HFFc6 (cell line): ENCODE data around the gene CTNNA3. TPM values are rescaled to one million over a fixed set of nuclear protein-coding genes. Genes with fewer than 3 reads are reported as not detected.
"Not testable (repeated sequence)": the region's sequence is repeated elsewhere in the genome, so short reads cannot be mapped to it uniquely, and the experiment has no call there.

Experiments used
- DNase-seq: peaks from one replicate; pipeline ENCODE4 v3.0.0-alpha.2; 2018
- H3K27ac Mint-ChIP-seq: 2 replicates; pipeline ENCODE4 v1.8.0; 2020; ENCODE audit warnings: mild to moderate bottlenecking, mixed read lengths
- H3K27me3 Mint-ChIP-seq: 2 replicates; pipeline ENCODE4 v1.8.0; 2021; ENCODE audit warnings: mild to moderate bottlenecking, moderate library complexity, mixed read lengths; ENCODE audit not compliant: insufficient read depth
- H3K36me3 Mint-ChIP-seq: 2 replicates; pipeline ENCODE4 v1.8.0; 2021; ENCODE audit warnings: low read depth, mixed read lengths
- H3K4me1 Mint-ChIP-seq: 2 replicates; pipeline ENCODE4 v1.8.0; 2020; ENCODE audit warnings: low read depth, mixed read lengths
- H3K4me3 Mint-ChIP-seq: 2 replicates; pipeline ENCODE4 v1.8.0; 2020; ENCODE audit warnings: mild to moderate bottlenecking, moderate library complexity, mixed read lengths
- H3K9me3 Mint-ChIP-seq: 2 replicates; pipeline ENCODE4 v1.8.0; 2020; ENCODE audit warnings: mild to moderate bottlenecking, mixed read lengths
- total RNA-seq, 6 experiments: library from RNA; stranded (reverse); fragmentation: NEBNext Ultra II Directional; extraction: Animal tissue kit (Norgen Biotek cat#: 25700); gene quantifications; 2 replicates in 1 of 6; 3 replicates in 5 of 6; pipeline ENCODE4 v1.2.3, GENCODE V29; 2021
- TF ChIP-seq, protein P1 (sequence below): fragments of 200-600 bp; sonication (generic); IDR thresholded peaks from 2 replicates; pipeline ENCODE4 v1.5.0; 2021; ENCODE audit warnings: antibody characterized with exemption, mild to moderate bottlenecking

Gene CTNNA3
- total RNA-seq, 6 experiments from 2014 or later, result not detected

GRCh38 chr10:67241451-67241850, 454.5 kb downstream of the CTNNA3 start:
- H3K4me1 Mint-ChIP-seq, result no peaks in the 10 kb centered on the region
- DNase-seq, result no peak
- no peaks in the 10 kb centered on the region for H3K36me3 Mint-ChIP-seq
- TF ChIP-seq, protein P1, sequence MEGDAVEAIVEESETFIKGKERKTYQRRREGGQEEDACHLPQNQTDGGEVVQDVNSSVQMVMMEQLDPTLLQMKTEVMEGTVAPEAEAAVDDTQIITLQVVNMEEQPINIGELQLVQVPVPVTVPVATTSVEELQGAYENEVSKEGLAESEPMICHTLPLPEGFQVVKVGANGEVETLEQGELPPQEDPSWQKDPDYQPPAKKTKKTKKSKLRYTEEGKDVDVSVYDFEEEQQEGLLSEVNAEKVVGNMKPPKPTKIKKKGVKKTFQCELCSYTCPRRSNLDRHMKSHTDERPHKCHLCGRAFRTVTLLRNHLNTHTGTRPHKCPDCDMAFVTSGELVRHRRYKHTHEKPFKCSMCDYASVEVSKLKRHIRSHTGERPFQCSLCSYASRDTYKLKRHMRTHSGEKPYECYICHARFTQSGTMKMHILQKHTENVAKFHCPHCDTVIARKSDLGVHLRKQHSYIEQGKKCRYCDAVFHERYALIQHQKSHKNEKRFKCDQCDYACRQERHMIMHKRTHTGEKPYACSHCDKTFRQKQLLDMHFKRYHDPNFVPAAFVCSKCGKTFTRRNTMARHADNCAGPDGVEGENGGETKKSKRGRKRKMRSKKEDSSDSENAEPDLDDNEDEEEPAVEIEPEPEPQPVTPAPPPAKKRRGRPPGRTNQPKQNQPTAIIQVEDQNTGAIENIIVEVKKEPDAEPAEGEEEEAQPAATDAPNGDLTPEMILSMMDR, result no peak
- no peak overlapping the region for H3K4me3 Mint-ChIP-seq
- H3K9me3 Mint-ChIP-seq, result peaks cover 25% of the 10 kb centered on the region
- no peak overlapping the region for H3K27ac Mint-ChIP-seq
- peaks cover 2% of the 10 kb centered on the region; the same call in 1 of the 2 replicates for H3K27me3 Mint-ChIP-seq

GRCh38 chr10:67239864-67240497, 456.0 kb downstream of the CTNNA3 start:
- Mint-ChIP-seq H3K4me1 (no peaks in the 10 kb centered on the region), H3K27ac (no peak overlapping the region), H3K36me3 (no peaks in the 10 kb centered on the region), H3K27me3 (peaks cover 2% of the 10 kb centered on the region; the same call in 1 of the 2 replicates), H3K9me3 (peaks cover 24% of the 10 kb centered on the region), H3K4me3 (no peak overlapping the region)
- TF ChIP-seq, protein P1, result no peak
- DNase-seq, result no peak

- not testable (repeated sequence) for H3K27me3 Mint-ChIP-seq, H3K4me1 Mint-ChIP-seq, H3K36me3 Mint-ChIP-seq, H3K4me3 Mint-ChIP-seq, H3K27ac Mint-ChIP-seq, DNase-seq
- H3K9me3 Mint-ChIP-seq, result peaks cover 35% of the 10 kb centered on the region
Measured at GRCh38 chr10:67230680-67231500, 465.1 kb downstream of the CTNNA3 start.

GRCh38 chr10:67225226-67225625, 470.8 kb downstream of the CTNNA3 start:
- Mint-ChIP-seq H3K27me3 (no peaks in the 10 kb centered on the region), H3K36me3 (no peaks in the 10 kb centered on the region), H3K4me1 (no peaks in the 10 kb centered on the region), H3K4me3 (no peak overlapping the region), H3K9me3 (peaks cover 43% of the 10 kb centered on the region), H3K27ac (no peak overlapping the region)
- no peak for DNase-seq
- TF ChIP-seq, protein P1, result no peak

GRCh38 chr10:67224553-67224952, 471.4 kb downstream of the CTNNA3 start:
- H3K4me1 Mint-ChIP-seq, result no peaks in the 10 kb centered on the region

More at GRCh38 chr10:67224553-67224952, 471.4 kb downstream of the CTNNA3 start:
- Mint-ChIP-seq H3K4me3 (no peak overlapping the region), H3K27ac (no peak overlapping the region), H3K27me3 (no peaks in the 10 kb centered on the region), H3K36me3 (no peaks in the 10 kb centered on the region), H3K9me3 (peaks cover 37% of the 10 kb centered on the region)
- DNase-seq, result no peak
- TF ChIP-seq, protein P1, result no peak
